Measurements from ENCODE around the gene IDUA.

- TF ChIP-seq EZH2phosphoT487 (IDR thresholded peaks at IDR 0.05; ENCODE audit: insufficient read depth, low read depth) (no peak), EZH2 (IDR thresholded peaks at IDR 0.05; ENCODE audit: insufficient read depth, poor library complexity, severe bottlenecking) (no peak)
Measured at GRCh38 chr4:1021386-1022050, 34.7 kb downstream of the IDUA start.
